ENCODE results near the gene MACROD2.
"Not testable (repeated sequence)": the region's sequence is repeated elsewhere in the genome, so short reads cannot be mapped to it uniquely, and the experiment has no call there.

The MACROD2 gene

DNA sequence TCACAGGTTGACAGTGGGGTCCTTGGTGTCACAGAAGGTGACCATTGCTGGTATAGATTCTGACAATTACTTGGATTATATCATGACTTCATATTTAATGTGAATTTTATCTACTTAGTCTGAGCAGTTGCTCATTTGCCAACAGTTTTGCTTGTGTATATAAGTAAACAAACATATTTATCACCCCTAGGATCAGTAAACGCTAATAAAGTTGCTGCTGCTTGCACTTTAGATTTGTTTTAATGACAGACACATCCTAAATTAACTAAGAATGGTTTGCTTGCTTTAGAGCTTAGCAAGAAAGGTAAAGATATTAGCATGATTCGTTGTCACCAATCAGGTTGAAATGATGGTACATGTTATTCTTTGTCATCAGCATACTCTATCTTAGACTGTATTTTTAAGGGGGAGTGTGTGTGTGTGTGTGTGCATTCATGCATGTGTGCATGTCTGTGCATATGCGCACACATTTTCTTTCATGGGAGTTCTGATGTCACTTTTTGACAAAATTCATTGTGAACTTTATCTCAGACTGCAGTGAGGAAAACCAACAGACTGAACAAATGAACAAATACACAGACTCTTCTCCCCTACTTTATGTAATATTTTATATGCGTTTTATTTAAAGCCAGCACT lies 1124.7 kb downstream of the MACROD2 start:
- H3K4me3 ChIP-seq (ENCODE audit: low read depth, low read length): no peak overlapping the region

DNA sequence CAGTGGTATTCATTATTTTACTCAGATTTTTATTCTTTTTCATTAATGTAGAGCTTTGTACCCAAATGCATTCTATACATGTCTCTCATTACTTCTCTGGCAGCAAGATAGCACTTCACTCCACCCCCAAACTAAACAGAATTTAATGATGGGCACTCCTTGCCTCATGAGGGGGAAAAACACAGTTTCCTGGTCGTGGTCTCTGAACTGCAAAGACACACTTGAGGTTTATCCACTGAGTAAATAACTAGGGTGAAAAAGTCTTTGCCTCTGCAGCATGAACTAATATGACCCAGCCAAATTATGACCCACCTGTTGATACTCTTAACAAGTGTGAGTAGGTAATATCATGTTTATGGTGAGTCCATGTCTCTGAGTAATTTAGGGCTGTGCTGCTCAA lies 1127.3 kb downstream of the MACROD2 start:
- no peak overlapping the region for H3K4me3 ChIP-seq (ENCODE audit: low read depth, low read length)

DNA sequence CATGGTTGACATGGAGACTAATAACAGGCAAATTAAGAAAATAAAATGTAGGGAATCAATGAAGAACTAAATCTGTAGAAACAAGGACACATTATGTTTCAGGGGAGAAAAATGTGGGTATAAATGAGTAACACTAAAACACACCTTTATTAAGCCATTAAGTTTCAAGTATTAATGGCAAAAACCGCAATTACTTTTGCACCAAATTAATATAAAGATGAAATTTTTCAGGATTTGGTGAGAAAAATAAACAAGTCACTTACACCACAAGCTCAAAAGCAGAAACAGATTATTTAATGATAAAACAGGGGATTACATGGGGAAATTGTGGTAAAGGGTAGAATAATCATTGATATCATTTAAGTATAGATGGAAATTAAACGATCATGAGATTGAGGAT lies 1135.9 kb downstream of the MACROD2 start:
- H3K4me3 ChIP-seq (ENCODE audit: low read depth, low read length): no peak overlapping the region

DNA sequence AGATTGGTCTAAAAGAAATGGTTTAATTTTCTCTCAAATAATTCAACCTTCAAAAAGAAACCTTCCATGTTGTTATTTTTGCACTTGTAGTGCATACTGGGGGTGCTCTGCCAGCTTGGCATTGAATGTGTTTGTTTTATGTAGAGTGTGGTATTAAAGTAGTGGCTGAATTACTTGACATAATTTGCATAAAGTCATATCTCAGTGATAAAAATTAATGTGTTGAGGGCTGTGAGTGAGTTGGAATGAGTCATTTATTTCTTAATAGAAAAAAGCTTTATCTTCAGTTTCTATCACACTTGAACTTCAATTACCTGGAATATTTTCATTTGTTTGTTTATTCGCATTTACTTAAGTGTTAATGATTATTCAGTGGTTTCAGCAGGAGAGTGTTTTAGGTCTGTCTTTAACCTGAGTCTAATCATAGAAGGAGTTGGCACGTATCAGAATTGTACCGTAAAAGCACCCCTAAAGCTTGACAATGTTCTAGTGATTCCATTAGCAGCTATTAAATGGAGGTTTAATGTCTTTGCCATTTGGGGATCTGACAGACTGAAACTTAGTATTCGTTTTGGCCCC lies 1143.3 kb downstream of the MACROD2 start:
- no peak overlapping the region for H3K4me3 ChIP-seq (ENCODE audit: low read depth, low read length)

DNA sequence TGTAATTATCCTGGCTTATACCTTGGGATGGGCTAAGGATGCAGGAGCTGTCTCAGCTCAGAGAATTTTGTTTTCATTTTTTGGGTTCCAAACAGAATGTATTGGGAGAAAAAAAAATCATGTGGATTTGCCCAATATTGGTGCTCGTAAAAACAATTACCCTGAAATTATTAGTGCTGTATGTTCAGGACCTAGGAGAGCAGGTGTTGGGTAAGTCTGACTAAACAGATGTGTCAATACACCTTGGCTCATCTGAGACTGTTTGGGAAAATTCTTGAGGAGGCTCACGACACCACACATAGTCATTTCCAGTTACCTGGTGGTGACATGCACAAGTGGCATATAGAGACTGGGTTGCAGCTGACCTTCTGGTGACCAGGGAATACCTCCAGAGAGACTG lies 1144.2 kb downstream of the MACROD2 start:
- H3K4me3 ChIP-seq (ENCODE audit: low read depth, low read length): no peak overlapping the region

DNA sequence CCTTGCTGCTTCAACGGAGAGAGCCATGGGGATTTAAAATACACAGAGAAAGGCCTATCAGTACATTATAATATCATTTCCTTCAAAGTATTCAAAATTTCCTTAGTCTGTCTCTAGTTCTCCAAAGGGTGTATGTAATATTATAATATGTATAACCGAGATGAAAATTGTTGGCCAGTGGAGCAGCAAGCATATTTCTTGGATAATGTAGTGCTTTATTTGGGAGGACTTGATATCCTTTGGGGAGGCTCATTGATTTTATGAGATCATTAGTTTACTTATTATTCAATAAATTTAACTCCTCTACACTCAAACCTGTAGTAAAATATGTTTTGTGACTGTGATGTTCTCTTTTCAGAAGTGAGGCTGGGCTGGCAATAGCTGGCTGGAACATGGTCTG lies 1145.0 kb downstream of the MACROD2 start:
- H3K4me3 ChIP-seq (ENCODE audit: low read depth, low read length): no peak overlapping the region

DNA sequence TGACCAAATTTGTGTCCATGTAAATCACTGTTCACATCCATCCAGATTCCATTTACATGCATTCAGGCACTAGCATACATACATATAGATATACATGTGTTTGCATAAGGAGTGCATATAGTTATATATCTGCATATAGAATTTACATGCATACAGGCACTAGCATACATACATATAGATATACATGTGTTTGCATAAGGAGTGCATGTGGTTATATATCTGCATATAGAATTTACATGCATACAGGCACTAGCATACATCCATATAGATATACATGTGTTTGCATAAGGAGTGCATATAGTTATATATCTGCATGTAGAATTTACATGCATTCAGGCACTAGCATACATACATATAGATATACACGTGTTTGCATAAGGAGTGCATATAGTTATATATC lies 1145.6 kb downstream of the MACROD2 start:
- not testable (repeated sequence) for H3K4me3 ChIP-seq (ENCODE audit: low read depth, low read length)

DNA sequence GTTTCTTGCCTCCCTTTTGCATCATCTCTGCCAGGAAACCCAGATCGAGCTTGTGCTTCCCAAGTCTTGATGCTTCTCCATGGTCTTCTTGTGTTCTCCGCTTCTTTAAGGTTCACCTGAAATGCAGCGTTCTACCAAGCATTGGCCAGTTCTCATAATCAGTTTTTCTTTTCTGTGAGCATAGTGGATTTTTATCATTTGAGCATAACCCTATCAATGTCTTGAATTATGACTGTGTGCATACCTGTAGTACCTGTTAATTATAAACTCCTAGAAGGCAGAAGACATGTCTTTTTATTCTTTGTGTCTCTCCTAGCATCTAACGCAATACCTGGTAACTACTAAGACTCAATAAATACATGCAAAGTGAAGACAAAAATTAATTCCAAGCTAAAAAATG lies 1146.5 kb downstream of the MACROD2 start:
- no peak overlapping the region for H3K4me3 ChIP-seq (ENCODE audit: low read depth, low read length)

DNA sequence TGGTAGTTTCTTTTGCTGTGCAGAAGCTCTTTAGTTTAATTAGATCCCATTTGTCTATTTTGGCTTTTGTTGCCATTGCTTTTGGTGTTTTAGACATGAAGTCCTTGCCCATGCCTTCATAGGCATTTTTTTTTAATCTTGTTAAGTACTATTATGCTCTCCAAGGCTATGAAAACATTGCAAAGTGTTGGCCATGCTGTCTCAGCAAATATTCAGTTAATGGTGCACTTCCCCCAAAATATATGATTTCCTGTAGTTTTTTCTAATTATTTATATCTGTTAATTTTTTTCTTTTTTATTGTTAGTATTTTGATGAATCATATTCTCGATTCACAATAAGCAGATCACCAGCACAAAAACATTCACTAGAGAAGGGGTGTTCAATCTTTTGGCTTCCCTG lies 1148.2 kb downstream of the MACROD2 start:
- no peak overlapping the region for H3K4me3 ChIP-seq (ENCODE audit: low read depth, low read length)

DNA sequence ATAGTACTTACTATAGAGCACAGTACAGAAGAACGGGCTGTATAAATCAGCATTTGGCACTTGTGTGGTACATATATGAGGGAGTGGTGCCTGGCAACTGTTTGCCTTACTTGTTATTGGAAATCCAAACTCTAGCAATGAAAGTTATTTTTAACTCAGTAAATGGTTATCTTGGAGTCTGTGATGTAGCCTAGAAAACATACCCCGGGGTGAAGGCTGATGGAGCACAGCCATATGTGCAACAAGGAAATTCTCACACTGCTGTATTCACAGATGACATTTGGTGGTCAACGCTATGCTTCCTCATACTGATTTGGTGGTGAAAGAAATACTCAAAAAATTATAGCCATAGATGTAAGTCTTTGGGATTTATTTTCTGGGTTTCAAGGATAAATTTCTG lies 1149.6 kb downstream of the MACROD2 start:
- no peak overlapping the region for H3K4me3 ChIP-seq (ENCODE audit: low read depth, low read length)

DNA sequence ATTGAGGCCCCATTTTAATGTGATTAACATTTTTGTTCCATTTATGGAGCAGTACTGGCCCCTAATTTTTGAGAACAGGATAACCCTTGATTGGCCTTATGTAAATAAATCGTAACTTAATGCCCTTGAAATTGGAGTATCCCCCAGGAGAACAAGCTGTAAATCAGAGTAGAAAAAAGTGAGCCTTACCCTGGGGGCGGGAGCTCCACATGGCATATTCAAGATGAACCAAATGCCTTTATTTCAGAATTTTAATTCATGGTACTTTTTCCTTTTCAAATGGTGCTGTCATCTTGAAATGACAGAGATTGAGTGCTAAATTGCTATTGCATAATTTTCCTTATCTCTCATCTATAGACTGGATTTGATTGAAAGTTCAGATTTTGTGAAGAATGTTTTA lies 1151.6 kb downstream of the MACROD2 start:
- no peak overlapping the region for H3K4me3 ChIP-seq (ENCODE audit: low read depth, low read length)

DNA sequence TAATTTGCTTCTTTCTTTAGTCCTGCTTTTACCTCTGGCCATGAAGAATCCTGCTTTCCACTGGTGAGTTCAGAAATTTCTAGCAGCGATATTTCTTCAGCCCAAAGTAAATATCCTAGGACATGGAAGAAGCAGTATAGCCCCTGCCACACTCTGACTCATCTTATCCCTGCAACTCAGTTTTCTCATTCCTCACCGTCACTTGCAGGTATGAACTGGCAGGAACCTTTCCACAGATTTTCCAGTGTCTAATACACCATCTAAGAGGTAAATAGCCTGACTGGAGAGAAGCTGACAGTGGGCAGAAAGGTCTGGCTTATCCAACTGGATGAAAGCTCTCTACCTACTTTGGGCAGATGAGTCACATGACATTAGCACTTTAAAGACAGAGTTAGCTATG lies 1158.8 kb downstream of the MACROD2 start:
- no peak overlapping the region for H3K4me3 ChIP-seq (ENCODE audit: low read depth, low read length)

DNA sequence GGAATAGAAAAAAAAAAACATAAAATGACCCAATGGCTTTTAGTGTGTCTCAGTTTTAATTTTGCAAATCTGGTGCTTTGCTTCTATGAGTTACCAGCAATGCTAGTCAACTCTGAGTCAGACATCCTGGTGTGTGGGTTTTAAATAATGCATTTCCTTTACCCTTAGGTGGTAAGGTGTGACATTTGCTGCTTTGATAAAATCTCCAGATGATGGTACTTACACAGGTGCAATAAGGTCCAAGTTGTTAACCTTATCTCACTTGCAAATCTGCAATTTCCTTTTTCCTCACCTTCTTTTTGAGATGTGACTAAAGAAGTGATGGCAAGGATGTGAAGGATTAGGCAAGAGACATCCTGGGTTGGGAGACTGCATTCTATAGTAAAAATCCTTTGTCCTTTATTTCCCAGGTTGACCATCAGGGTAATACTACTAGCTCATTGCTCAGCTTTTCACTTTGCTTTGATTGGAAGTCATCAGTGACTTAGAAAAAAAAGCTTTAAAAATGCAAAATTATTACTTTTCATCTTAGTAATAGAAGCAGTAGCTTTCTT lies 1160.6 kb downstream of the MACROD2 start:
- H3K4me3 ChIP-seq (ENCODE audit: low read depth, low read length): no peak overlapping the region

DNA sequence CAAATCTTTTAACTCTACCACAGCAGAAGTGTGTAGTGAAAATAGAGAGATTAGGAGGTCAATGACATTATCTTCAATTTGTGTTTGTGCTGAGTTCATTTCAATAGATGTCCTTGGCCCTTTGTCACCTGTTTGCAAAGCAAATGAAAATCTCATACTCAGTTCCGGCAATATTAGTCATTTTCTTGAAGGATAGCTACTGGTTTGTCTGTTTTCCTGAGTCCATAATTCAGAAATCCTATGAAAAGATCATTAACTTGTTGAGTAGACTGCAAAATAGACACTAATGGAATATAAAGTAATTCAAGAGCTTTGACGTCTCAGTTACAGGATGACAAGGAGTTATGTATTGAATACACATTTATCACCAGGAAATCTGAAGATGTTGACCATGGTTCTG lies 1163.2 kb downstream of the MACROD2 start:
- no peak overlapping the region for H3K4me3 ChIP-seq (ENCODE audit: low read depth, low read length)

DNA sequence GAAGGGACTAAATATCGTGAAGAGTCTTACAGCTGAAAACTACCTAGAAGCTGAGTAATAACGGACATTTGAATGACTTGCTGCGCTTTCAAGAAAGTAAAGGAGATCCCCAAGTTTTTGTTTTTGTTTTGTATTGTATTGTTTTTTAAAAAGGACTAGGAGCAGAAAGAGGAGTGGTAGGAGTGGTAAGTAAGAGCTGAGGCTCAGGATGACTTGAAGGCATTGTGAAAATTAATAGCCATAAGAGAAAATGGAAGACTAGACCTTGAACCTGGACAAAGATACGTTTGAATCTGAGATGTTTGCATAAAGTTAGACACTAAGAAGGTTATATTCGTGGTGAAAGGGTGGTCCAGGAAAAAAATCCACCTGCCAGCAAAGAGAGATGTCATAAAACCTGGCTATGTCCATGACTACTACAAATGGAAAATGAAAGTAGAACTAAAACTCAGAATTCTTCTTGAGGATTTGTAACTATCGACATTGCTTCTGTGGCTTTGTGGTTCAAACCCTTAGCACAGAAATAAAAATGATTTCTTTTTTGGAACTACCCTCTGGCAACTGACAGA lies 1166.8 kb downstream of the MACROD2 start:
- no peak overlapping the region for H3K4me3 ChIP-seq (ENCODE audit: low read depth, low read length)

DNA sequence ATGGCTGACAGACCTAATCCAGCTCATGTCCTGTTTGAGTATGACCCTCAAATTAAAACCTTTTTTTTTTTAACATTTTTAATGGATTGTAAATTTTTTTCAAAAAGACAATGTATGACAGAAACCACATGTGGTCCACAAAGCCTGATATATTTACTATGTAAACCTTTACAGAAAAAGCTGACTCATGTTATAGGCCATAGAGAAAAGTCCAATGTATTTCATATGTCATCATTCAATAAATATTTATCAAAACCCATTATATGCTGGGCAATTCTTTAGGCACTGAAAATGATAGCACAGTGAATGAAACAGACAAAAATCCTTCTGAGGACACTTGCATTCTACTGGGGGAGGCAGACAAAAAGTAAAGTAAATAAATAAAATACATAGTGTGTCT lies 1168.3 kb downstream of the MACROD2 start:
- no peak overlapping the region for H3K4me3 ChIP-seq (ENCODE audit: low read depth, low read length)

DNA sequence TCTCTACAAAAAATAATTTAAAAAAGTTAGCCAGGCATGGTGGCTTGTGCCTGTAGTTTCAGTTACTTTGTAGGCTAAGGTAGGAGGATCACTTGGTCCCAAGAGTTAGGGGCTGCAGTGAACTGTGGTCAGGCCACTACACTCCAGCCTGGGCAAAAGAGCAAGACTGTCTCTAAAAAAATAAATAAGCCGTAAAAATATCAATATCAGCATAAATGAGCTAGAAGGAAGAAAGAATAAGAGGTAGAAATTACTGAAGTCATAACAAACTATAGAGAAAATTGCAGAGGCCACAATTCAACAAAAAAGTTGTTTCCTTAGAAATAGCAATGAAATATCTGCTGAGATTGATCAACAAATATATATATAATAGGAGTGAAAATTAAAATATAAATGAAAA lies 1169.4 kb downstream of the MACROD2 start:
- H3K4me3 ChIP-seq (ENCODE audit: low read depth, low read length): no peak overlapping the region

DNA sequence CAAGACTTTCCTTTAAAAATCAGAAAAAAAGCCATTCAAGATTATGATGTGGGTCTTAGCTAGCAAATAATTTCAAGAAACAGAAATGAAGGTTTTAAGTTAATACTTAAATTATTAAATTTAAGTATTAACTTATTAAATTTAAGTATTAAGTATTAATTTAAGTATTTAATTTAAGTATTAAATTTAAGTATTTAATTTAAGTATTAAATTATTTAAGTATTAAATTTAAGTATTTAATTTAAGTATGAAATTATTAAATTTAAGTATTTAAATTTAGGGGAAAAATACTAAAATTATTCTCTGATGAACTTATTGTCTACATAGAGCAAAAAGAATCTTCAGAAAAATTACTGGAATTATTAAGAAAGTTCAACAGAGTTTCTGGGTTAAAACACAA lies 1171.4 kb downstream of the MACROD2 start:
- no peak overlapping the region for H3K4me3 ChIP-seq (ENCODE audit: low read depth, low read length)

DNA sequence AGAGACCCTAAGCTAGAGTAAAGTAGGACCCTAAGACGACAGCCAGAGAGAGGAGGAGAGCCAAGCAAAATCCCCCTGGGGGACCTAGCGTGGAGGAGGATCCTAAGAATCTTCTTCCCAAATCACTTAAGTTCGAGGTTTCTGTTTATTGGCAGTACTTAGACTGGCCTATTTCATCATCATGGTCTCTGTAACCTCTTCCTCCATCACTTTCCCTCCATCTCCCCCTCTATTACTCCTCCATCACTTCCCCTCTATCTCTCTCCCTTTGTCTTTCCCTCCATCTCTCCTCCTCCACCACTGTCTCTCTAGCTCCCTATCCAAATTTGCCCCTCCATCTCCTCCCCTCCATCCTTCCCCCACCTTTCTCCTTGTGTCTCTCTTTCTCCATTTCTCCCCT lies 1175.7 kb downstream of the MACROD2 start:
- no peak overlapping the region for H3K4me3 ChIP-seq (ENCODE audit: low read depth, low read length)

DNA sequence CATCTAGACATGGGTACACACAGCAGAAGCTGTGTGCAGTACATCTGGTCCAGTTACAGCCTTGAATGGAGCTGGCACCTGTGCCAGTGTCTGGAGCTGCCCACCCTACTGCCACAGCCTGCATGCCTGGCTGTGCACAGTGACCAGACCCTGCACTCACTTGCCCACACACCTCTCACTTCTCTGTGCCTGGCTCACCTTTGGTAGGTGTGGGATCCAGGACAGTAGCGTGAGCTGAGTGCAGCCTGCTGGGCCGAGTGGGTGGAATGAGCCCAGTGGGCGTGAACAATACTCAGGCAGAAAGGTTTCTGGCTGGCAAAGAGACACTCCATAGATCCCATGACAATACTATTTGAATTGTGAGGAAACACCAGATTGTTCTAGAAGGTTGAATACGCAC lies 1181.6 kb downstream of the MACROD2 start:
- H3K4me3 ChIP-seq (ENCODE audit: low read depth, low read length): no peak overlapping the region

DNA sequence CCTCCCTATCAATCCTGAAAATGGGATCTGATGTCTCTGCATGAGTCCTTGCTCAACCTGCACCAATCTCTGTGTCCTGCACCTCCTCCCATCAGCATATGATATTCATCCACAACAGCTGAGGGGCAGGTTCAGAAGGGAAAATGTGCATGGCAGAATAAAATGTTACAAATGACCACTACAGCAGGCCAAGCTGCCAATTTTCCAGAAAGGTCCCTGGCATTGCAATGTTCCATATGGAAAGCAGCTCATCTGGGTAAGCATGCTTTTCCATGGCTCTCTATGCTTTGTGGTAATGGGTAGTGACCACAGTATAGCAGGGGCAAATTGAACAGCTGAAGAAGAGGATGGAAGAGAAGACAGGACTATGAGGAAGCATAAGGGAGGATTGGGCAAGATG lies 1183.3 kb downstream of the MACROD2 start:
- no peak overlapping the region for H3K4me3 ChIP-seq (ENCODE audit: low read depth, low read length)

DNA sequence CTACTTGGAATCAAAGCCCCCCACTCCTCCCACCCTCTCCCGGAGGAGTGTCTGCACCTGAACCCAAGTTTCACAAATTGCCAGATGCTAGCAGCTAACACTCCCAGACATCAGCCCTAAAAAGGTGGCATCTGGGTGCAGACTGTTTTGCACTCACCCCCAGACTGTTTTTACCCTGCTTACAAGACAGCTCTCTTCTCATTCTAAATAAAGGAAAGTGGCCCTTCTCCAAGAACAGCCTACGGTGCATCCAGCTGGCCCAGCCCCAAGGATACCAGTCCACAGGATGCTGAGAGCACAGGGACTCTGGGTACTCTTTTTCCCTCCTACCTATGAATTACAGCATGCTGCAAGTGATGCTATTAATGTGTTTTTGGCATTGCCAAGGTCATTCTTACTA lies 1184.1 kb downstream of the MACROD2 start:
- H3K4me3 ChIP-seq (ENCODE audit: low read depth, low read length): no peak overlapping the region

DNA sequence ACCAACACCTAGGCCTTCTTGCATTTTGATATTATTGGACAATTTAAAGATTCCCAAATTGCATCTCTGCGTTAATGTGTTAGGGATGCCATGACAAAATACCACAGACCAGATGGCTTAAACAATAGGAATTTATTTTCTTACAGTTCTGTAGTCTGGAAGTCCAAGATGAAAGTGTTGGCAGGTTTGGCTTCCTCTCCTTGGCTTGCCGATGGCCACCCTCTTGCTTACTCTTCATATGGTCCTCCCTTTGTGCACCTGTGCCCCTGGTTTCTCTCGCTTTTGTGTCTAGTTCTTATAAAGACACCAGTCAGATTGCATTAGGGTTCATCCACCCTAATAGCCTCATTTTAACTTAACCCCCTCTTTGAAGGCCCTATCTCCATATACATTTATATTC lies 1184.5 kb downstream of the MACROD2 start:
- H3K4me3 ChIP-seq (ENCODE audit: low read depth, low read length): no peak overlapping the region

Data from iPS-11a (cell line).